HCT116 (cell line): ENCODE results near the gene SERINC3. TPM values are rescaled to one million over a fixed set of nuclear protein-coding genes. Genes with fewer than 3 reads are reported as not detected.
"Not testable (repeated sequence)": the region's sequence is repeated elsewhere in the genome, so short reads cannot be mapped to it uniquely, and the experiment has no call there.

Source experiments
- ATAC-seq: fragments of 200-7000 bp; cut with Tn5 transposase; 2 replicates; pipeline ENCODE4 v1.9.1; 2020; ENCODE audit warnings: mild to moderate bottlenecking, moderate library complexity
- BruUV-seq: library from RNA; stranded (reverse); fragments of 400-500 nt; replicated peaks from 2 replicates; lab custom pipeline; 2021; lab: Mats Ljungman, UMichigan
- CTCF ChIA-PET: fragments of 300-600 bp; sonication (Branson Sonifier 250); formaldehyde crosslinking; loops from one replicate; lab custom pipeline; 2021; ENCODE audit warnings: antibody characterized with exemption; lab: Charles Lee
- POLR2A ChIA-PET: fragments of 300-600, 350-600 bp; sonication (Branson Sonifier 250); formaldehyde crosslinking; loops from one replicate; lab custom pipeline; 2021; ENCODE audit warnings: antibody characterized with exemption; lab: Charles Lee
- RAD21 ChIA-PET, 2 experiments: fragments of 300-600 bp; sonication (Branson Sonifier 250); formaldehyde crosslinking; loops; one replicate each; lab custom pipeline; 2023; ENCODE audit warnings: low total read pairs in 2 of 2; ENCODE audit not compliant: uncharacterized antibody in 2 of 2, unreplicated experiment in 2 of 2, low non-redundant PET in 1 of 2; lab: Charles Lee
- DNase-seq: peaks from one replicate; pipeline ENCODE4 v3.0.0-alpha.2; 2010; ENCODE audit warnings: low read depth, low spot score
- H2AFZ ChIP-seq: fragments of 200-600 bp; shearing (Covaris generic), sonication (generic); 2 replicates; pipeline ENCODE4 v1.6.1; 2017; ENCODE audit warnings: low read depth, mixed run types, mixed read lengths, antibody characterized with exemption, low read length; ENCODE audit not compliant: poor library complexity, severe bottlenecking
- H3K27ac ChIP-seq: 2 replicates; pipeline ENCODE4 v1.5.1; 2012; ENCODE audit warnings: low read depth, low read length
- H3K27me3 ChIP-seq: fragments of 200-600 bp; sonication (generic); 2 replicates; pipeline ENCODE4 v1.6.1; 2016; ENCODE audit warnings: mixed run types, low read length, mixed read lengths; ENCODE audit not compliant: insufficient read depth
- H3K36me3 ChIP-seq, 2 experiments: fragments of 200-500 bp in 1 of 2; fragments of 200-600 bp in 1 of 2; sonication (Bioruptor generic) in 1 of 2; sonication (generic) in 1 of 2; 2 replicates each; pipeline versions ENCODE4 v1.5.1 to v1.6.1; 2014 to 2016; ENCODE audit warnings: low read length in 2 of 2, inconsistent platforms in 1 of 2, mixed read lengths in 1 of 2, mixed run types in 1 of 2; ENCODE audit not compliant: insufficient read depth in 2 of 2, control insufficient read depth in 1 of 2
- H3K4me1 ChIP-seq, 2 experiments: fragments of 200-600 bp in 1 of 2; sonication (generic) in 1 of 2; 2 replicates each; pipeline versions ENCODE4 v1.5.1 to v1.6.1; 2012 to 2017; ENCODE audit warnings: low read length in 2 of 2, inconsistent platforms in 1 of 2, mild to moderate bottlenecking in 1 of 2, mixed read lengths in 1 of 2, mixed run types in 1 of 2, moderate library complexity in 1 of 2; ENCODE audit not compliant: insufficient read depth in 2 of 2, control insufficient read depth in 1 of 2
- H3K4me2 ChIP-seq: fragments of 200-600 bp; sonication (generic); 2 replicates; pipeline ENCODE4 v1.6.1; 2017; ENCODE audit warnings: mixed run types, low read length, mixed read lengths
- H3K4me3 ChIP-seq, 2 experiments: fragments of 200-600 bp in 1 of 2; sonication (generic) in 1 of 2; replicated peaks in 1 of 2; 2 replicates each; pipeline ENCODE4 v1.5.1; 2011 to 2016; ENCODE audit warnings: low read length in 2 of 2, control low read depth in 1 of 2, low read depth in 1 of 2, mild to moderate bottlenecking in 1 of 2, mixed read lengths in 1 of 2, mixed run types in 1 of 2
- H3K79me2 ChIP-seq: fragments of 200-600 bp; sonication (generic); 2 replicates; pipeline ENCODE4 v1.6.1; 2017; ENCODE audit warnings: mild to moderate bottlenecking, mixed run types, low read length, moderate library complexity, mixed read lengths; ENCODE audit not compliant: insufficient read depth
- H3K9ac ChIP-seq: fragments of 200-600 bp; sonication (generic); 2 replicates; pipeline ENCODE4 v1.6.1; 2016; ENCODE audit warnings: low read length, mixed read lengths
- H3K9me2 ChIP-seq: fragments of 200-600 bp; sonication (generic), shearing (Covaris generic); 2 replicates; pipeline ENCODE4 v1.6.1; 2017; ENCODE audit warnings: mixed run types, mild to moderate bottlenecking, moderate library complexity; ENCODE audit not compliant: insufficient read depth
- H3K9me3 ChIP-seq, 2 experiments: fragments of 200-500 bp in 1 of 2; fragments of 200-600 bp in 1 of 2; sonication (Bioruptor generic) in 1 of 2; sonication (generic) in 1 of 2; 2 replicates each; pipeline ENCODE4 v1.6.1; 2014 to 2017; ENCODE audit warnings: low read length in 2 of 2, mixed read lengths in 2 of 2, inconsistent platforms in 1 of 2, low read depth in 1 of 2, mild to moderate bottlenecking in 1 of 2, mixed run types in 1 of 2, moderate library complexity in 1 of 2; ENCODE audit not compliant: control insufficient read depth in 1 of 2, insufficient read depth in 1 of 2
- H4K20me1 ChIP-seq: fragments of 200-600 bp; sonication (generic), shearing (Covaris generic); 2 replicates; pipeline ENCODE4 v1.6.1; 2017; ENCODE audit warnings: mixed run types, mild to moderate bottlenecking, moderate library complexity; ENCODE audit not compliant: insufficient read depth
- CBX3 ChIP-seq: IDR thresholded peaks from 2 replicates; pipeline ENCODE4 v1.6.1; 2012; ENCODE audit warnings: low read depth
- CEBPB ChIP-seq: IDR thresholded peaks from 2 replicates; pipeline ENCODE4 v1.6.1; 2012; ENCODE audit warnings: low read depth
- EGR1 ChIP-seq: IDR thresholded peaks from 2 replicates; pipeline ENCODE4 v1.6.1; 2012; ENCODE audit warnings: low read depth
- EZH2 ChIP-seq: fragments of 200-600 bp; sonication (generic); IDR thresholded peaks from 2 replicates; pipeline ENCODE4 v1.6.1; 2017; ENCODE audit warnings: antibody characterized with exemption, mixed run types
- EZH2phosphoT487 ChIP-seq: fragments of 200-600 bp; IDR thresholded peaks from 2 replicates; pipeline ENCODE4 v1.6.1; 2018; ENCODE audit warnings: antibody characterized with exemption, borderline replicate concordance
- FOSL1 ChIP-seq: IDR thresholded peaks from 2 replicates; pipeline ENCODE4 v1.6.1; 2012; ENCODE audit warnings: low read depth
- JUND ChIP-seq: IDR thresholded peaks from 2 replicates; pipeline ENCODE4 v1.6.1; 2012
- POLR2A ChIP-seq: IDR thresholded peaks from 2 replicates; pipeline ENCODE4 v1.7.0; 2011; ENCODE audit warnings: borderline replicate concordance; ENCODE audit not compliant: insufficient read depth, insufficient read length; ENCODE audit errors: extremely low read depth
- POLR2AphosphoS5 ChIP-seq: IDR thresholded peaks from 2 replicates; pipeline ENCODE4 v1.6.1; 2011; ENCODE audit warnings: mild to moderate bottlenecking, low read depth, low read length, moderate library complexity
- SRF ChIP-seq: IDR thresholded peaks from 2 replicates; pipeline ENCODE4 v1.6.1; 2012; ENCODE audit warnings: low read depth
- TCF7L2 ChIP-seq: IDR thresholded peaks from 2 replicates; pipeline ENCODE4 v1.7.0; 2011; ENCODE audit warnings: borderline replicate concordance, inconsistent platforms; ENCODE audit not compliant: insufficient read depth, insufficient read length; ENCODE audit errors: extremely low read depth
- intact Hi-C: fragments of 100-400 bp; cut with micrococcal nuclease; formaldehyde crosslinking; loops from 2 replicates; pipeline ENCODE4 v1.10.0; 2022
- total RNA-seq: library from RNA; stranded (reverse); gene quantifications from one replicate; pipeline ENCODE4 v1.2.1, GENCODE V29; 2021; ENCODE audit not compliant: unreplicated experiment
- TF ChIP-seq, protein P1 (sequence below): IDR thresholded peaks from 2 replicates; pipeline ENCODE4 v1.6.1; 2011; ENCODE audit warnings: mild to moderate bottlenecking, low read length, moderate library complexity; ENCODE audit not compliant: insufficient replicate concordance; ENCODE audit errors: extremely low read depth
- TF ChIP-seq, protein P2 (sequence below), 3 experiments: fragments of 200-600 bp in 1 of 3; sonication (generic) in 1 of 3; IDR thresholded peaks in 2 of 3; conservative IDR thresholded peaks in 1 of 3; 2 replicates each; pipeline ENCODE4 v1.5.1; 2012 to 2017; ENCODE audit warnings: low read depth in 2 of 3, low read length in 2 of 3, antibody characterized with exemption in 1 of 3, borderline replicate concordance in 1 of 3, control low read depth in 1 of 3, mild to moderate bottlenecking in 1 of 3, mixed read lengths in 1 of 3, mixed run types in 1 of 3, moderate library complexity in 1 of 3; ENCODE audit not compliant: insufficient read depth in 1 of 3
- TF ChIP-seq, protein P3 (sequence below): IDR thresholded peaks from 2 replicates; pipeline ENCODE4 v1.6.1; 2012

SERINC3 gene
- total RNA-seq, 1 experiment from 2014 or later = 56.8 TPM

DNA sequence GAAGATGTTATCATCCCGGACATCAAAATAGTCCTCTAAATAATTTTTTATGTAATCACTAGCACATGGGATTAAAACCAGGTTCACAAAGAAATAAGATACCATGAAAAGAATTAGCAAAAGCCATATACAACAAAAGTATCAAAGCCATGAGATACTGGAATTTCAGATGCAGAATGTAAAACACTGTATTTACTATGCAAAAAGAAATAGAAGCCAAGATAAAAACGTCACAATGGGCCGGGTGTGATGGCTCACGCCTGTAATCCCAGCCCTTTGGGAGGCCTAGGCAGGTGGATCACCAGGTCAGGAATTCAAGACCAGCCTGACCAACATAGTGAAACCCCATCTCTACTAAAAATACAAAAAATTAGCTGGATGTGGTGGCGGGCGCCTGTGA, 38.9 kb upstream of the SERINC3 start:
- H3K4me2 ChIP-seq, H4K20me1 ChIP-seq, H2AFZ ChIP-seq, POLR2A ChIA-PET, DNase-seq, H3K4me1 ChIP-seq, H3K9me2 ChIP-seq, H3K27me3 ChIP-seq, H3K9me3 ChIP-seq, H3K9ac ChIP-seq, H3K36me3 ChIP-seq, ATAC-seq, BruUV-seq, H3K79me2 ChIP-seq, H3K27ac ChIP-seq, RAD21 ChIA-PET, H3K4me3 ChIP-seq, intact Hi-C loops: not testable (repeated sequence)
- CTCF ChIA-PET = interaction anchor here (1.4 kb wide), 1 partner anchor 123 kb away, joined by 3 read pairs; no protein-coding TSS in a partner anchor

DNA sequence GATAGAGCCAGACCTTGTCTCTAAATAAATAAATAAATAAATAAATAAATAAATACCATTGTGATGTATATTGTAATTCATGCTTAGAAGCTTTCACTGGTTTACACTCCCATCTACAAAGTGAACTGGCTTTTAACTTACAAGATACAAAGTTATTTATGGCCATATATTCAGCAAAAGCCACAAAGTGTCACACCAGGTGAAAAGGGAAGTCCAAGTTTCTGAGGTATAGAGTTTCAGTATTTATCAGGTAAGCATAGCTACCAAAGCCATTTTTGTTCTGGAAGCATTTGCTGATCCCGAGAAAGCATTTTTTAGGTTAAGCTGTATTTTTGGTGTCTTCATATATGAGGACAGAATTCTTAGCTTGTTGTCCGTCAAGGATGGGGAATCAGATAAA, 38.4 kb upstream of the SERINC3 start:
- ChIA-PET POLR2A (no interaction called here), CTCF (interaction anchor here (1.4 kb wide), 1 partner anchor 123 kb away, joined by 3 read pairs; no protein-coding TSS in a partner anchor), RAD21 (no interaction called here)
- no peaks in the 10 kb centered on the region for H3K36me3 ChIP-seq
- H3K4me3 ChIP-seq = no peak overlapping the region
- H4K20me1 ChIP-seq = no peaks in the 10 kb centered on the region
- H3K9me2 ChIP-seq = no peaks in the 10 kb centered on the region
- no TSS peak for BruUV-seq
- no peaks in the 10 kb centered on the region for H3K4me1 ChIP-seq
- no peaks in the 10 kb centered on the region for H3K9me3 ChIP-seq
- ATAC-seq (no peak), DNase-seq (no peak)
- H3K79me2 ChIP-seq = no peaks in the 10 kb centered on the region
- H3K27ac ChIP-seq = no peak overlapping the region
- no peak overlapping the region for H2AFZ ChIP-seq
- H3K4me2 ChIP-seq = no peak overlapping the region
- H3K9ac ChIP-seq = no peak overlapping the region
- intact Hi-C loops = no loop called here
- no peaks in the 10 kb centered on the region for H3K27me3 ChIP-seq
- TF ChIP-seq EZH2 = no peak
- TF ChIP-seq CEBPB = no peak
- TF ChIP-seq POLR2A = no peak
- TF ChIP-seq SRF = no peak
- no peak for TF ChIP-seq POLR2AphosphoS5
- TF ChIP-seq, protein P1, sequence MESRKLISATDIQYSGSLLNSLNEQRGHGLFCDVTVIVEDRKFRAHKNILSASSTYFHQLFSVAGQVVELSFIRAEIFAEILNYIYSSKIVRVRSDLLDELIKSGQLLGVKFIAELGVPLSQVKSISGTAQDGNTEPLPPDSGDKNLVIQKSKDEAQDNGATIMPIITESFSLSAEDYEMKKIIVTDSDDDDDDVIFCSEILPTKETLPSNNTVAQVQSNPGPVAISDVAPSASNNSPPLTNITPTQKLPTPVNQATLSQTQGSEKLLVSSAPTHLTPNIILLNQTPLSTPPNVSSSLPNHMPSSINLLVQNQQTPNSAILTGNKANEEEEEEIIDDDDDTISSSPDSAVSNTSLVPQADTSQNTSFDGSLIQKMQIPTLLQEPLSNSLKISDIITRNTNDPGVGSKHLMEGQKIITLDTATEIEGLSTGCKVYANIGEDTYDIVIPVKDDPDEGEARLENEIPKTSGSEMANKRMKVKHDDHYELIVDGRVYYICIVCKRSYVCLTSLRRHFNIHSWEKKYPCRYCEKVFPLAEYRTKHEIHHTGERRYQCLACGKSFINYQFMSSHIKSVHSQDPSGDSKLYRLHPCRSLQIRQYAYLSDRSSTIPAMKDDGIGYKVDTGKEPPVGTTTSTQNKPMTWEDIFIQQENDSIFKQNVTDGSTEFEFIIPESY = no peak
- no peak for TF ChIP-seq FOSL1
- TF ChIP-seq TCF7L2 = no peak
- TF ChIP-seq, protein P2, sequence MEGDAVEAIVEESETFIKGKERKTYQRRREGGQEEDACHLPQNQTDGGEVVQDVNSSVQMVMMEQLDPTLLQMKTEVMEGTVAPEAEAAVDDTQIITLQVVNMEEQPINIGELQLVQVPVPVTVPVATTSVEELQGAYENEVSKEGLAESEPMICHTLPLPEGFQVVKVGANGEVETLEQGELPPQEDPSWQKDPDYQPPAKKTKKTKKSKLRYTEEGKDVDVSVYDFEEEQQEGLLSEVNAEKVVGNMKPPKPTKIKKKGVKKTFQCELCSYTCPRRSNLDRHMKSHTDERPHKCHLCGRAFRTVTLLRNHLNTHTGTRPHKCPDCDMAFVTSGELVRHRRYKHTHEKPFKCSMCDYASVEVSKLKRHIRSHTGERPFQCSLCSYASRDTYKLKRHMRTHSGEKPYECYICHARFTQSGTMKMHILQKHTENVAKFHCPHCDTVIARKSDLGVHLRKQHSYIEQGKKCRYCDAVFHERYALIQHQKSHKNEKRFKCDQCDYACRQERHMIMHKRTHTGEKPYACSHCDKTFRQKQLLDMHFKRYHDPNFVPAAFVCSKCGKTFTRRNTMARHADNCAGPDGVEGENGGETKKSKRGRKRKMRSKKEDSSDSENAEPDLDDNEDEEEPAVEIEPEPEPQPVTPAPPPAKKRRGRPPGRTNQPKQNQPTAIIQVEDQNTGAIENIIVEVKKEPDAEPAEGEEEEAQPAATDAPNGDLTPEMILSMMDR (IDR thresholded peaks at IDR 0.05 in 2 of 3, conservative IDR thresholded peaks at IDR 0.05 in 1 of 3; ENCODE audit: borderline replicate concordance in 1 of 3, insufficient read depth in 1 of 3, low read depth in 2 of 3, low read length in 2 of 3) = no peak
- TF ChIP-seq, protein P3, sequence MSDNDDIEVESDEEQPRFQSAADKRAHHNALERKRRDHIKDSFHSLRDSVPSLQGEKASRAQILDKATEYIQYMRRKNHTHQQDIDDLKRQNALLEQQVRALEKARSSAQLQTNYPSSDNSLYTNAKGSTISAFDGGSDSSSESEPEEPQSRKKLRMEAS = no peak
- TF ChIP-seq EGR1 = no peak
- TF ChIP-seq JUND = no peak
- TF ChIP-seq EZH2phosphoT487 = no peak
- TF ChIP-seq CBX3 = no peak
